SIG-M5 treated with dmso at 0.1 percent for 504 hours (cell line): ENCODE results near the gene CRELD2.

ENCODE experiments used
- DNase-seq: peaks from one replicate; lab custom pipeline; 2025; ENCODE audit not compliant: unreplicated experiment; lab: John Stamatoyannopoulos, UW

CRELD2 gene

DNA sequence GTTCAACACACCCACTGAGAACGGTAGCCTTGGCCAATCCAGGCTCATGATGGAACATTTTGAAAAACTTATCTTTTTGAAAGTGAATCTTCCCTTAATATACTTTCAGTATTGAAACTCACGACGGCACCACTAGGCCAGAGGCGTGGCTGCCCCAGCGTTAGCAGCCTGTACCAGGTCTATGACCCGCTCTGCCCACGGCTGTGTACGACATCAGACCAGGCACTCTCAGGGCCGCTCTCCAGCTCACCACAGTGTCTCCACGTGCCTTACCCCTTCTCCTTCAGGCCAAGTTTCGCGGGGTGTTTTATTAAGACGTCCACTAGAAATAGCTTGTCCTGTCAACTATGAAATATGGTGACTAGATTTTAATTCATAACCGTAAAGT, 31.4 kb upstream of the CRELD2 start:
- no peak for DNase-seq

DNA sequence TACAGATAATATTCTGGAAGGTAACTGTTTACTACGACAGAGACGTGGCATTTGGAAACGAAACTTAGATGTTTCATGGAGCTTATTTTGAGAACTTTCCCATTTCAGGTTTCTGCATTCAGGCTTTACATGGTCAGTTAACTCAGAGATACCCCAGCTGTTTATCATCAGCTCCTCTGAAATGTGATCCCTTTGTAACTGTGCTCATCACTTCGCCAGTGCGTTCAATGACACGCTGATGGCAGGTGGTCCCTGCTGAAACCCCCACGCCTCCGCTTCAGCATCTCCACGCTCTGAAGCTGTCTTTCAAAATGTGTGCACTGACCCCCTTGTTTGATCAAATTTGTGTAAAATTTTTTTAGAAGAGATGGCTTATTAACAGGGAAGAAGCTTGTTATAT, 30.7 kb upstream of the CRELD2 start:
- DNase-seq = no peak

DNA sequence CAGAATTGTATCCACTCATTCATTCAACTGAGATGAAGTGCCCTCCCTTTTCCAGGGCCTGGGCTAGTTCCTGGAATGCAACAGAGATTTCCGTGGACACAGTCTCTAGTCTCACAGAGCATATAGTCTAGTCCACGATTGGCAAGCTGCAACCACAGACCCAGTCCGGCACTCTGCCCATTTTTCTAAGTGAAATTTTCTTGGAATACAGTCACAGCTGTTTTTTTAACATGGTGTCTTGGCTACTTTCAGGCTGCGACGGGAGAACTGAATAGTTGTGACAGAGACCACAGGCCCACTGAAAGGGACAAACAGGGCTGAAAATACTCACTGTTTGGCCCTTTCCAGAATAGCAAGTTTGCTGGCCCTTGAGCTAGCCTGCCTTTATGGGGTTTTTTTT, 29.4 kb upstream of the CRELD2 start:
- DNase-seq = no peak

DNA sequence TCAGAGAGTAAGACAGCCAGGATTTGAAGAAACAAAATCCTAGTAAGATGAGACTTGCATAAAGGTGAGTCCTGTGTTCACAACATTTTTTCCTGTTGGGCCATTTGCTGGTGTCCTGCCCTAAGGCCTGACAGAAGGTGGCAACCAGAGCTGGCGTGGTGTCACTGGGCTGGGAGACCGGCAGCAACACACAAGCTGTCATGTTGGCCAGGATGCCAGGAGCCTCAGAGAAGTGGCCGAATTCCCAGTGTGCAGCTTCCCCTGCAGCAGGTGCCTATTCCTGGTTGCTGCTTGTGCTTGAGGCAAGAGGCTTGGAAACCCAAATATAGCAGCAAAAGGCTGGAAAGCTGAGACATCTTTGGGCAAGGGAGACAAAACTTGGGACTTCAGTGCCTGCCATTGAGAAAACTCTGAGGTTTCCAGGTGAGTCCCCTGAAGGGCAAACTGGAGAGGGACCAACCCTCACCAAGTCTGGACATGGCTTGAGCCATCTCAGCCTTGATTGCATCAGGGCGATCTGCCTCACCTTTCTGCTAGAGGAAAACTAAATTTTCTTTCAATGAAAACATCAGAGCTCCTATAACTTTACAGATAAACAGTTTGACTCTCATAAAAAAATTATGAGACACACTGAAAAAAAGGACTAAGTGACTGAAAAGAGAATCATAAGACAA, 26.1 kb upstream of the CRELD2 start:
- no peak for DNase-seq

DNA sequence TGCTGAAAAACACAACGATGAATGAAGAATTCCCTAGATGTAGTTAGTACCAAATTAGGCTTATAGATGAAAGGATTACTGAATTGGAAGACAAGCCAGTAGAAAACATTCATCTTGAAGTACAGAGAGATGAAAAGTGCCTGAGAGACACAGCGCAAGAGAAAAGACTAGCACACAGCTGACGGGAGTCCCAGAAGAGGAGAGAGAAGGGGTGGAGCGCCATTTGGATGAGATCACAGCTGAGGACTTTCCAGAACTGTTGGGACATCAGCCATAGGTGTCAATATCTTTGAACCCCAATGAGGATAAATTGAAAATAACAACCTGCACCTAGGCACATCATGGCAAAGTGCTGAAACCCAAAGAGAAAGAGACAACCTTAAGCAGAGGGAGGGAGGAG, 25.4 kb upstream of the CRELD2 start:
- DNase-seq = no peak

DNA sequence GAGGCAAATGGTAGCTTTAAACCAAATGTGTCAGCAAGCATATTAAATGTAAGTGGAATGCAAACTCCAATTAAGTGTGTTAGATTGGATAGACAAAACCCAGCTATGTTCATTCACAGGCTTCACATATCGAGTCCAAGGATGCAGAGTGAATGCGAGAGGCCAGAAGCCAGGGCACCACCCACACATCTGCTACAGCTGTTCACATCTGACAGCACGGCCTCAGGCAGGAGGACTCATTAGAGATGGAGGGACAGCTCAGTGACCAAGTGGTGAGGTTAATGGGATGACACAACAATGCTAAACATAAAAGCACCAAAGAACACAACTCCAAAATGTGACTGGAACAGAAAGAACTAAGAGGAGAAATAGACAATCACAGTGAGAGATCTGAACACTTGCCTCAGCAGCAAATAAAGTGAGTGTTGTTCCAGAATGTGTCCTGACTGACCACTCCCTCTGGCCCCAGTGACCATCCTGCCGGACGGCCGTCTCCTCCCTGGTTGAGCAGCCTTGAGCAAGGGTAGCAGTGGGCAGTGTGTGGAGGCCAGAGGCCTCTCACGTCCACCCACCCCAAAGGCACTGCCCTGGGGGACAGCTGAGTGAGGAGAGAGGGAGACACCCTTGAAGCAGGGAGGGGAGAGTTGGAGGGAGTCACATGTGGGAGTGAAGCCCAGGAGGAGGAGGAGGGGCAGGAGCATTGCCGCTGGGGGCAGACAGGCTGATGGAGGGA, 23.9 kb upstream of the CRELD2 start:
- DNase-seq = no peak

DNA sequence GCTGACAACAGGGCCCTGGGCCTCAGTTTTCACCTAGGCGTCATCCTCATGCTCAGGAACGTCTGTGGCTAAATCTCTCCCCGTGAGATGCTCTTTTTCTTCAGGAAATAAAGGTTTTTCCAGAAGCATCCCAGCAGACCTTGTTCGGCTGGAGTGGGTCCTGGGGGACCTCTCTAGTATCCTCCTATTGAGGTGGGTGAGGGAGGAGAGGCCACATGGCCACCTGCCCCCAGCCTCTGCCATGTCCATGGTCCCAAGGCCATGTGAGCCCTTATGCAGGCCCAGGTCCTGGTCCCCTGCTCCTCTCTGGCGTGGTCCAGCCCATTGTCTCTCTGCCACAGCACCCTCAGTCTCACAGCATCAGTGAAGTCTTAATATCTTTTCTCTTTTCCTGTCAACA, 22.2 kb upstream of the CRELD2 start:
- no peak for DNase-seq

DNA sequence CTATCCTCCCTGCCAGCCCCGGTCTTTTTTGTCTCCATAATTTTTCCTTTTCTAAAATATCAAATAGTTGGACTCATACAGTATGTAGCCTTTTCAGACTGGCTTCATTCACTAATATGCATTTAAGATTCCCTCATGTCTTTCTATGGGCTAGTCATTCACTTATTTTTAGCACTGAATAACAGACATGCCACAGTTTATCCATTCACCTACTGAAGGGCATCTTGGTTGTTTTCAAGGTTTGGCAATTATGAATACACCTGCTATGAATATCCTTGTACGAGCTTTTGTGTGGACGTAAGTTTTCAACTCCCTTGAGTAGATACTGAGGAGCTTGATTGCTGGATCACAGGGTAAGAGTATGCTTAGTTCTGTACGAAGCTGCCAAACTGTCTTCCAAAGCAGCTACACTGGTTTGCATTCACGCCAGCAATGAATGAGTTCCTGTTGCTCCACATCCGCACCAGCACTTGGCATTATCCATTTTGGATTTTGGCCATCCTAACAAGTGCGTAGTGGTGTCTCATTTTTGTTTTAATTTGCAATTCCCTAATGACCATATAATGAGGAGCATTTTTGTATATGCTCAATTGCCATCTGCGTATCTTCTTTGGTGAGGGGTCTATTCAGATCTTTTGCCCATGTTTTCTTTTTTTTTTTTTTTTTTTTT, 21.3 kb upstream of the CRELD2 start:
- DNase-seq = no peak

DNA sequence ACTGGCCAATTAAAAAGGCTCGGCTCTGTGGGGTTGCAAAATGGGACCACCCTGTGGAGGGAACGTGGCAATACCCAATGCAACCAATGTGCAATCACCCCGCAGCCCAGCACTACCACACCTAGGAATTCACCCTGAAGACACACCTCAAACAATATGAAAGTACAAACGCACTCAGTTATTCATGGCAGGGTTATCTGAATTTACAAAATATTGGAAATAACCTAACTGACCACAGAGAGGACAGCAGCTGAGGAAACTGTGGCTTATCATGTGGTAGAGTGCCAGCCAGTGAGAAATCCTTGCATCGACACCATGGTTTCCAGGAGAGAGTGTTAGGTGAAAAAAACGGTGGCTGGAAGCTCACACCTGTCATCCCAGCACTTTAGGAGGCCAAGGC, 18.9 kb upstream of the CRELD2 start:
- no peak for DNase-seq

DNA sequence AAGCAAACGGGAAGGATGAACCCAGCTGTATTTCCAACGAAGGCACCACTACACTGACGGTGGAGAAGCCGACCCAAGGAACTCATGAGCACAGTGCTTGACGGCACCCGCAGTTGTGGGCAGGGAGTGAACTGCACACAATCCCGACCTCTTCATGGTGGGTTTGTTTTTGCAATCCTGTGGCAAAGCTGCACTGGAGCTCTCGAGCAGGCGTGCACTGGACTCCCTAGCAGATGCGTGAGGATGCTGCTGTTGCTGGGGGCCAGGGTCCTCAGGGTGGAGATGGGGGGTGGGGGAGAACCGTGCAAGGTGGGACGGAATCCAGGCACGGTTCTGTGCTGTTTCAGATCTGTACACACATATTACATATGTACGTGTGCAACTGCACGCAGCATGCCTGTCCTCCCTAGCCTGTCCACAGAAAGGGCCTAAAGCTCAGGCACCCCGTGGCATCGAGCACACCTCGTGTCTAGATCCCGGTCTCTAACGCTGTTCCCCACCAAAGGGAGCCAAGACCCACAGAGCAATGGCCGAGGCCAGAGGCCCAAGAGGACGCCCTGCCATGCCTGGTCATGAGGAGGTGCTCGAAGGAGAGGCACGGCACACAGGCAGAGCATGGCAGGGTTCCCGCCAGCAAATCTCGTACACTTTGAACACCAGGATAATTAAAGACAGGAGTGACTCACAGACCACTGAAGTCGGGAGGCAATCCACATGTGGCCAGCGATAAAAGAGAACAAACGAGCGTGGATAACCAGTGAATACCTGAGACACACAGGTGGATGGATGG, 17.8 kb upstream of the CRELD2 start:
- DNase-seq = no peak

DNA sequence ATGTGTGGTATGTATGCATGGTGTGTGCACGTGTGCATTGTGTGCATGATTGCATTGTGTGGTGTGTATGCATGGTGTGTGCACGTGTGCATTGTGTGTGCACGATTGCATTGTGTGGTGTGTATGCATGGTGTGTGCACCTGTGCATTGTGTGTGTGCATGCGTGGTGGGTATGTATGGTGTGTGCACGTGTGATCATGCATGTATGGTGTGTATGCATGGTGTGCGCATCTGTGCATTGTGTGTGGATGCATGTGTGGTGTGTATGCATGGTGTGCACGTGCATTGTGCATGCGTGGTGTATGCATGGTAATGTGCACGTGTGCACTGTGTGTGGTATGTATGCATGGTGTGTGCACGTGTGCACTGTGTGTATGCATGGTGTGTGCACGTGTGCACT, 17.0 kb upstream of the CRELD2 start:
- no peak for DNase-seq

DNA sequence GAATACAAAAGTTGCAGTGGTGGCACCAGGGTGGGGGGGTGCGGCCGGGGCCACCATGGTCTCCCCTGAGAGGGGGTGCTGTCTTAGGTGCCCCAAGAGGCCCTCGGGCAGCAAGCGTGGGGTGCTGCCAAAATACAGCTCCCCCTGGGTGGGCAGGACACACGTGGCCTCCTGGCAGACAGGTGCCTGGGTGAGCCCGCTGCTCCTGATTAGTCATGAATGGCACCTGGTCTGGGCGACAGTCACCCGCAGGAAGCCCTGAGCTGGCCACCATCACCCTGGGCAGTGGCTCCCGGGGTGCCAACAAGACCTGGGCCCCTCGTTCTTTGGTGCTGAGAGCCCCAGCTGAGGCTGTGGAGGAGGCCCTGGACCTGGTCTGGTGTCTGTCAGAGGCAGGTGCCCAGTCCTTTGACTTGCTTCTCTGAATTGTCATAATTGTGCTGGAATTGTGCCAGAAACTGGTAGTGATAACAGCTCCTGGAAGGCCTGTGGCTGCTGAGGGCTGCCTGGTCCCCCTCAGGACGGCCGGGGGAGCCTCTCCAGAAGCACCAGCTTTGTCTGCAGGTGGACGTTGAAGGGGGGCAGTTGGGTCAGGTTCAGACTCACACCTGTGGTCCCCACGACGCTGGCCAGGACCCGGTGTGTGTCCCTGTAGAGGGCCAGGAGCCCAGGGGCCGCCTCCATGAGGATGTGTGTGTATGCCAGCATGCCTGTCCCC, 15.0 kb upstream of the CRELD2 start:
- no peak for DNase-seq

DNA sequence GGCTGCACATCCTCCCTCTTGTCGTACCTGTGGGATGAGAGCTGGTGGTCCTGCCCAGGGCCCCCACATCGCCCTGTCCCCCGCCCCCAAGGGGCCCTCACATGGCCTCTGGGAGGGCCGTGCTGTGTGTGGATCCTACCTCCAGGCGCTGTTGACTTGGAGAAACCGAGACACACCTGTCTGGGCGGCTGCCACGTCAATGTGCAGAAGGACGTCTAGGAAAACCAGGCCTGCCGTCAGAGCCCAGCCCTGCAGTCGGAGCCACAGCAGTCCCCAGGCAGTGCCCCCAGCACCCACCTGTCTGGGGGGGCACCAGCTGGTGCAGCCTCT, 14.4 kb upstream of the CRELD2 start:
- no peak for DNase-seq

DNA sequence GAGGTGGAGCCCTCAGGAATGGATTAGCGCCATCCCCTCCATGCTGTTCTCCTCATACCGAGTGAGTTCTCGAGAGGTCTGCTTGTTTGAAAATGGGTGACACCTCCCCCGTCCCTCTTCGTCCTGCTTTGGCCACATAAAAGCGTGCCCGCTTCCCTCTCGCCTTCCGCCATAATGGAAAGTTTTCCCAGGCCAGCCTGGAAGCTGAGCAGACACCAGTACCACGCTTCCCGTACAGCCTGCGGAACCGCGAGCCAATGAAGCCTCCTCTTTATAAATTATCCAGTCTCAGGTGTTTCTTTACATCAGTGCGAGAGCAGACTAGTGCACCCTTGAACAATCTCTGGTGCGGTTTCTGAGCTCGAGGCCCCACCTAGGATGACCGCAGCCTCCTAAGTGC, 13.0 kb upstream of the CRELD2 start:
- DNase-seq = no peak

DNA sequence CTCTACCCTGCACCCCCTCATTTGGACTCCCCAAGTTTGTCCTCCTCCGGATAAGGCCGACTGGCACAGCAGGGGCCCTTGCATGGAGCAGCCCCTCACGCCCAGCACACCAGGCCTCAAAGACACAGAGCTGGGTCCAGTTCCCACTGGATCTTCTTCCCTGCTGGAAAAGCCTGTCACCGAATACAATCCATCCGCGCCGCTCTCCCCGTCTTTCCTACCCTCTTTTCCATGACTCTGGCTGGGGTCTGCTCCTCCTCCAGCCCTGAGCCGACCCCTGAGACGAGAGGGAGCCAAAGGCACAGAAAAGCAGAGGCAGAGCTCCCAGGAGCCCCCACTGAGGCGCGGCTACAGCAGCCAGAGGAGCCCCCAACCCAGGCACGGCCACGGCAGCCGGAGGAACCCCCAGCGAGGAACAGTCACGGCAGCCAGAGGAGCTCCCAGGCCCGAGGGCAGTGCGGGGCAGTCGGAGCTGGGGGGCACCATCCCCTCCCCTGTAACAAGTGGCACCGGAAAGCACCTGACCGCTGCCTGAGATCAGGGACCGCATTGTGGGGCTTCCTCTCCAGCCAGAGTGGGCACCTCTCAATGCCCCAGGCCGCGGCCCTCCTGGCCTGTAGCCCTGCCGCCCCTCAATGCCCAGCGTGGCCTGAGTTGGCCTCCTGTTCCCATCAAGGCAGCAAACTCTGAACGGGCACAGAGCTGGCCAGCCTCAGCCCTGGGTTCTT, 12.2 kb upstream of the CRELD2 start:
- no peak for DNase-seq

DNA sequence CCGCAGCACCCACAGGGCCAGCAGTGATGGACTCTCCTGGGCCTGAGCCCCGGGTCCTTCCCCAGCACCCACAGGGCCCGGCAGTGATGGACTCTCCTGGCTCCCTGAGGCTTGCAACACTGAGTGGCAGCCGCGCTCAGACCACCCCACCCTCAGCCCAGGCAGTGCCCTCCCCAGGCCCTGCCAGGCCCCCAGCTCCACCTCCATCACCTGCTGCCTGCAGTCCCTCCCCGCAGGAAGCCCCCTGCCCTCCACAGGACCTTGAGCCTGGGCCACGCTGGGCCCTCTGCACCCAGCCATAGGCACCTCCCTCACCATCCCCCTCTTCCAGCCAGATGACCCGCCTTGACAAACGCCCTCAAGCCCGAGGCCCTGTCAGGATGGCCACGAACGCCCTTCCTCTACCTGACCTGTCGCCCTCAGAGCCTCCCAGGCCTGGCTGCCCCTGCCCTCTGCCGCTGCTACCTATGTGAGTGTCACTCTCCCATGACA, 11.6 kb upstream of the CRELD2 start:
- DNase-seq = no peak

DNA sequence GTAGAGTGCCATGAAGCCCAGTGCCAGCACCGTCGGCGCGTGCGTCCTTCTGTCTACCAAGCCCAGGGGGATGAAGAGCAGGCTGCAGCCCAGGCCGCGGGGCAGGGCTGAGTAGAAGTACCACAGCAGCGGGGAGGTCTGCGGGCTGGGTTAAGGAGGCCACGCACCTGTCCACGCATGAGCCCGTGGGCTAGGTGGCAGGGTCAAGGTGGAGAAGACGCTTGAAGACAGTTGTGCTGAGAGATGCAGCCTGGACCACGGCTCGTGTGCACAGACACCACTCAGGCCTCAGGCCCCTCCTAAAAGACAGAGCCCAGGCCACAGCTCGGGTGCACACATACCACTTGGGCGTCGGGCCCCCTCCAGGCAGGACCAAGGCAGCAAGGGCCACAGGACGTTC, 10.6 kb upstream of the CRELD2 start:
- DNase-seq = no peak

DNA sequence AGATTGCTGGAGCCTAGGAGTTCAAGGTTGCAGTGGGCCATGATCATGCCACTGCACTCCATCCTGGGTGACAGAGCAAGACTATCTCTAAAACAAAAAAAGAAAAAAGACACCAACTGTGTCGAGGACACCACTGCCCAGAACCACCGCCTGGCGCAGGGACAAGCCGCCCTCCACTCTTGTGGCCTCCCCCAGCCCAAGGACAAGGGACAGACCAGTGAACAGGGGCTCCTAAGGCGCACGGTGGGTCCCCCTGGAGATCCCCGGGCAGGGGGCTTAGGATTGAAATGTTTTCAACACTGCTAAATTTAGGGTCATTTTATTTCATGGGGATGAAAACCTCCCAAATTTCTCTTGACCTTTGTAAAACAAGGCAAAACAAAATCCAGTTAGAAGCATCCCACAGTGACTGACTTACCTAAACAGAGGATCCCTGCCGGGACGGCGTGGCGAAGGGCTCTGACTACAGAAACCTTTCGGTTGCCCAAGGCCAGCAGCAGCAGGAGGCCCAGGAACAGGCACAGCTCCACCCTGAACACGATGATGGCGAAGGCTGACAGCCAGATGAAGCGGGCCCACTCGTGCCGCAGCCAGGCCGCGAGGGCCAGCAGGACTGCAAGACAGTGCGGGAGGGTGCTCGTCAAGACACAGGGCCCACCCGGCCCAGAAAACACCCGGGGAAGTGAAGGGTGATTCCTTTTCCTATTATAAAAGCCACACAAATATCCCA, 8.8 kb upstream of the CRELD2 start:
- no peak for DNase-seq

DNA sequence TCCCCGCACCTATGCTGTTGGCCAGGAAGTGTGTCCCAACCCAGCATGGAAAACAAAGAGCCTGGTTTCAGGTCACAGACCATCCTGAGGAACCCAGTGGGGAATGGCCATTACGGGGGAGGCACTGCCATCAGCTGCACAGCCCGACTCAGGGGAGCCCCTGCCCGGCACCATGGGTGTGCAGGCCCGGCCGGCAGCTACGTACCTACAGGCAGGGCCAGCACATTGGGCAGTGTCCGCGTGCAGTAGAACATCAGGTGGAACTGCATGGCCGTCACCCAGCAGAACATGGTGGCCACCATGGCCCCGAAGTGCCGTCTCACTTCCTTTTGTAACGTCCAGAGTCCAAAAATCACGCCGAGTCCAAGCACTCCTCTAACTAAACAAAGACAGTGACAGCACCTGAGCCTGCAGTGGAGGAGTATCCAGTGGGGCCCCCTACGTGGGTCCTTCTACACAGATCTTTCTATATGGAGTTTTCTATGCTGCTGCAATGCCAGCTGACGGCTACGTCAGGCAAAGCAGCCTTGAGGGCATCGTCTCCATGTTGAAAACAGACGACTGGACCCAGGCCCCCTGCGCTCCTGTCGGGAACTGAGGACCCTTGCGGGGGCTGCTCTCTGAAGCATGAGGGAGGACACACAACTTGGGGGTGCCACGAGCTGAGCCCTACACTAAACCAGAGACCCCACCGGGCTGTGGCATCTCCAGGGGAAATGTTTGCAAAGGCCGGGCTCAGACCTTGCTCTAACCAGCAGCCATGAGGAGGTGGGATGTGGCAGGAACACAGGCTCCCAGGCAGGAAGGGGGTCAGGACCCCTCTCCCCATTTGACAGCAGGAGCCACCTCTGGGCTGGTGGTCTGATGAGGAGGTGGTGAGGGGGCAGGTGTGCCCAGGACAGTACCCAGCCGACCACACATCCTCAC, 7.9 kb upstream of the CRELD2 start:
- no peak for DNase-seq
